Ovary (tissue), 9 donors: Measurements from ENCODE around the gene TMEM150B. TPM values are rescaled to one million over a fixed set of nuclear protein-coding genes. Genes with fewer than 3 reads are reported as not detected.

Experiments used
- DNase-seq, 5 donors: peaks; one replicate each; pipeline ENCODE4 v3.0.0-alpha.2; 2019 to 2020
- H3K27ac ChIP-seq, 2 donors: fragments of 200-600 bp; one replicate each; pipeline versions ENCODE4 v1.5.1 to v1.8.0; 2019 to 2022
- H3K27me3 ChIP-seq: fragments of 200-600 bp; one replicate; pipeline ENCODE4 v1.8.0; 2022
- H3K36me3 ChIP-seq: fragments of 200-600 bp; sonication (generic); one replicate; pipeline ENCODE4 v1.5.1; 2019
- H3K4me1 ChIP-seq: one replicate; pipeline ENCODE4 v1.8.1; 2013; ENCODE audit warnings: mild to moderate bottlenecking, moderate library complexity; ENCODE audit not compliant: insufficient read depth
- H3K4me3 ChIP-seq: fragments of 200-600 bp; sonication (generic); one replicate; pipeline ENCODE4 v1.5.1; 2017
- H3K9me3 ChIP-seq, 2 donors: fragments of 200-600 bp in 1 of 2; sonication (generic) in 1 of 2; one replicate each; pipeline versions ENCODE4 v1.5.1 to v1.8.1; 2013 to 2019; ENCODE audit warnings: mild to moderate bottlenecking in 1 of 2, moderate library complexity in 1 of 2
- EP300 ChIP-seq: sonication (generic); formaldehyde crosslinking; IDR thresholded peaks from one replicate; pipeline ENCODE4 v1.6.1; 2017; ENCODE audit warnings: antibody characterized with exemption
- POLR2A ChIP-seq: fragments of 450-650 bp; IDR thresholded peaks from one replicate; pipeline ENCODE4 v1.6.1; 2017; ENCODE audit warnings: antibody characterized with exemption, mild to moderate bottlenecking, moderate library complexity
- WGBS, 3 donors: extraction: QIAGEN DNeasy Blood & Tissue Kit in 1 of 3; methylation state at CpG; one replicate each; pipeline versions ENCODE4 v1.1.5 to v1.1.7; 2013 to 2017; 5-methylcytosine and 5-hydroxymethylcytosine counted together
- intact Hi-C, 4 donors: fragments of 100-400 bp; cut with DNase I; formaldehyde crosslinking; loops; one replicate each; pipeline versions ENCODE4 v1.11.0 to v1.15.1; 2022 to 2023
- polyA plus RNA-seq, 2 donors: library from polyadenylated mRNA; stranded (reverse); fragments of 200-250 nt in 1 of 2; fragments of 350-450 nt in 1 of 2; fragmentation: Illumina TruSeq in 1 of 2; extraction: RNeasy Lipid Tissue Mini Kit (QIAGEN cat#74804) in 1 of 2; gene quantifications; one replicate each; pipeline ENCODE4 v1.2.3, GENCODE V29; 2013 to 2014
- total RNA-seq, 7 donors: library from RNA; depleted of rRNA in 2 of 7; stranded (reverse); fragments of >200 nt in 2 of 7; fragmentation: NEBNext Ultra II Directional in 3 of 7; extraction: Animal tissue kit (Norgen Biotek cat#: 25700) in 3 of 7; gene quantifications; one replicate each; pipeline versions ENCODE4 v1.1.0 to v1.2.4, GENCODE V29; 2016 to 2023
- TF ChIP-seq, protein P1 (sequence below), 3 donors: fragments of 450-650 bp in 2 of 3; fragments of 200-600 bp in 1 of 3; IDR thresholded peaks; one replicate each; pipeline versions ENCODE4 v1.5.1 to v1.8.0; 2016 to 2022; ENCODE audit warnings: antibody characterized with exemption in 3 of 3, mild to moderate bottlenecking in 1 of 3
- donor health status: DM: no; HTN: no; CAD: no; lungs with moderate emphysema.
- donor health status: DM: no; HTN: no; CAD: no.
- donor health status: Bipolar disorder and iron deficiency.
- donor health status: DM: yes; HTN: yes; CAD: no.
- donor health status: DM: no; HTN: no; CAD: no.
- donor health status: DM: yes; HTN: yes; CAD: no.

The TMEM150B gene
- total and polyA plus RNA-seq, 9 donors: 0.36 to 3.9 (median 0.76) TPM

DNA sequence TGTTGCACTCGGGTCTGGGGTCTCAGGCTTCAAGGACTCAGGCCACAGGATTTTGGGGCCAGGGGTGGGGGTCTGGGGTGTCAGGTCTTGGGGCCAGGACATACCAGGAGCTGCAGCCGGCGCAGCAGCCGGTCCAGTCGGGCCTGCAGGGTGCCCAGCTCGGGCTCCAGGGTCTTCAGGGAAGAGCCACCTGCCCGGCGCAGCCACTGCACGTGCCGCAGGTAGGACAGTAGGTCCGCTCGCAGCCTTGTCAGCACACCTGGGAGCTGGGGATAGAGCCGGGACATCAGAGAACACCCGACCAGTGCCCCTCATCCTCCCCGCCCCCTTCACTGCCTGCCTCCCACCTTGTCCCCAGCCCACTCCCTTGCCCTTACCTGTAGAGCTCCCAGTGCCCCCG lies 43.0 kb upstream of the TMEM150B start:
- DNase-seq: no peak
- Histone ChIP-seq H3K27me3 (peaks cover 2% of the 10 kb centered on the region), H3K36me3 (no peaks in the 10 kb centered on the region), H3K4me1 (no peaks in the 10 kb centered on the region), H3K27ac (no peak overlapping the region), H3K9me3 (no peaks in the 10 kb centered on the region), H3K4me3 (no peak overlapping the region)
- 86 to 88% (median 88%) methylated on average over 16 of the region's 16 CpGs for WGBS, 3 donors
- TF ChIP-seq POLR2A (no peak), EP300 (no peak)
- TF ChIP-seq, protein P1, sequence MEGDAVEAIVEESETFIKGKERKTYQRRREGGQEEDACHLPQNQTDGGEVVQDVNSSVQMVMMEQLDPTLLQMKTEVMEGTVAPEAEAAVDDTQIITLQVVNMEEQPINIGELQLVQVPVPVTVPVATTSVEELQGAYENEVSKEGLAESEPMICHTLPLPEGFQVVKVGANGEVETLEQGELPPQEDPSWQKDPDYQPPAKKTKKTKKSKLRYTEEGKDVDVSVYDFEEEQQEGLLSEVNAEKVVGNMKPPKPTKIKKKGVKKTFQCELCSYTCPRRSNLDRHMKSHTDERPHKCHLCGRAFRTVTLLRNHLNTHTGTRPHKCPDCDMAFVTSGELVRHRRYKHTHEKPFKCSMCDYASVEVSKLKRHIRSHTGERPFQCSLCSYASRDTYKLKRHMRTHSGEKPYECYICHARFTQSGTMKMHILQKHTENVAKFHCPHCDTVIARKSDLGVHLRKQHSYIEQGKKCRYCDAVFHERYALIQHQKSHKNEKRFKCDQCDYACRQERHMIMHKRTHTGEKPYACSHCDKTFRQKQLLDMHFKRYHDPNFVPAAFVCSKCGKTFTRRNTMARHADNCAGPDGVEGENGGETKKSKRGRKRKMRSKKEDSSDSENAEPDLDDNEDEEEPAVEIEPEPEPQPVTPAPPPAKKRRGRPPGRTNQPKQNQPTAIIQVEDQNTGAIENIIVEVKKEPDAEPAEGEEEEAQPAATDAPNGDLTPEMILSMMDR (IDR thresholded peaks at IDR 0.05): no peak
- intact Hi-C loops: no loop called here

DNA sequence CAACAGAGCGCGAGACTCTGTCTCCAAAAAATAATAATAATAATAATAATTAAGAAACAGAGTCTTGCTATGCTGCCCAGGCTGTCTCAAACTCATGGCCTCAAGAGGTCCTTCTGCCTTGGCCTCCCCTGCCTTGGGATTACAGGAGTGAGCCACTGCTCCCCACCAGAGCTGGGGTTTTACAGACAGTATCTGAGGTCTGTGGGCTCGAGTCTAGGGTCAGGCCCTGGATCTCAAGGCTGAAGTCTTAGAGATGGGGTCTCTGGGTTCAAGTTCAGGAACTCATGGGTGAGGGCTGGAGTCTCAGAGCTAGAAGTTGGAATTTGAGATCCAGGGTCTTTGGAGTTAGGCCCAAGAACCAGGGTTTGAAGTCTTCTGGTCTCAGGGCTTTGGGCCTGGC lies 41.6 kb upstream of the TMEM150B start:
- TF ChIP-seq, protein P1 (IDR thresholded peaks at IDR 0.05): no peak
- TF ChIP-seq POLR2A (no peak), EP300 (no peak)
- Histone ChIP-seq H3K27ac (no peak overlapping the region), H3K4me1 (no peaks in the 10 kb centered on the region), H3K27me3 (peaks cover 2% of the 10 kb centered on the region), H3K36me3 (no peaks in the 10 kb centered on the region), H3K4me3 (no peak overlapping the region), H3K9me3 (no peaks in the 10 kb centered on the region)
- 63 to 98% (median 77%) methylated on average over 3 of the region's 3 CpGs for WGBS, 3 donors
- intact Hi-C loops: no loop called here
- DNase-seq: no peak

DNA sequence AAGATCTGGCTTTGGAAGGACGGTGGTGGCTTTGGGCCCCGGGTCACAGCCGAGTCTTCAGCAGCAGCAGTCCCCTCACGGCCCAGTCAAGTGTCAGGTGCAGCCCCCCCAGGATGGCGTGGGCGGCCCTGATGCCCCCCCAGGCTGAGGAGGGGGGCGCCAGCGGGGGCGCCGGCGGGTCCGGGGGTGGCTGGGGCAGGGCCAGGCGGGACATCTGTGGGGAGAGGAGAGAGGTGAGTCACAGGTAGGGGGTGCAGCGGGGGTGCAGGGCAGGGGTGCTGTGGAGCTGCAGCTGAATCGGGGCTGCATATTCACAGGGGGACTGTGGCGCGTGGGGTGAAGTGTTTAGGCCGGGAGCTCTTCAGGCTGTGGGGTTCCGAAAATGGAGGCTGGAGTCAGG lies 40.8 kb upstream of the TMEM150B start:
- Histone ChIP-seq H3K4me3 (no peak overlapping the region), H3K36me3 (no peaks in the 10 kb centered on the region), H3K27me3 (peaks cover 2% of the 10 kb centered on the region), H3K4me1 (no peaks in the 10 kb centered on the region), H3K27ac (no peak overlapping the region), H3K9me3 (no peaks in the 10 kb centered on the region)
- TF ChIP-seq POLR2A (no peak), EP300 (no peak)
- TF ChIP-seq, protein P1 (IDR thresholded peaks at IDR 0.05): no peak
- 70 to 78% (median 71%) methylated on average over 19 of the region's 19 CpGs for WGBS, 3 donors
- DNase-seq: no peak
- intact Hi-C loops: no loop called here

DNA sequence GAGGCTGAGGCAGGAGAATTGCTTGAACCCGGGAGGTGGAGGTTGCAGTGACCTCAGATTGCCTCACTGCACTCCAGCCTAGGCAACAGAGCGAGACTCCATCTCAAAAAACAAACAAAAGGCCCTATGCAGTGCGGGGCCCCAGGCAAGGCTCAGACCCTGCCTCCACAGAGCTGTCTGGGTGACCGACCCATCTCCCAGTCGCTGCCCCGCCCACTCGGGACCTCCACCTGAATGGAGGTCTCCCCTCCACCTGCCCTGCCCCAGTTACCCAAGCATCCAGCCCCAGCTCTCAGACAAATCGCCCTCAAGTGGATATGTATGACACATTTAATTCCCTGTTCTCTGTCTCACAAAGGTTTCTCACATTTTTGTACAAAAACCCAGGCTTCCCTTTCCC lies 40.1 kb upstream of the TMEM150B start:
- peaks cover 2% of the 10 kb centered on the region for H3K27me3 ChIP-seq
- no peaks in the 10 kb centered on the region for H3K4me1 ChIP-seq
- no peaks in the 10 kb centered on the region for H3K9me3 ChIP-seq
- no peaks in the 10 kb centered on the region for H3K36me3 ChIP-seq
- H3K4me3 ChIP-seq: no peak overlapping the region
- intact Hi-C loops: no loop called here
- no peak for DNase-seq
- WGBS, 3 donors: 88 to 91% (median 89%) methylated on average over 8 of the region's 8 CpGs
- TF ChIP-seq, protein P1 (IDR thresholded peaks at IDR 0.05): no peak
- TF ChIP-seq POLR2A (no peak), EP300 (no peak)
- no peak overlapping the region for H3K27ac ChIP-seq
